ENCODE data around the gene SEC14L1.

SEC14L1 gene

DNA sequence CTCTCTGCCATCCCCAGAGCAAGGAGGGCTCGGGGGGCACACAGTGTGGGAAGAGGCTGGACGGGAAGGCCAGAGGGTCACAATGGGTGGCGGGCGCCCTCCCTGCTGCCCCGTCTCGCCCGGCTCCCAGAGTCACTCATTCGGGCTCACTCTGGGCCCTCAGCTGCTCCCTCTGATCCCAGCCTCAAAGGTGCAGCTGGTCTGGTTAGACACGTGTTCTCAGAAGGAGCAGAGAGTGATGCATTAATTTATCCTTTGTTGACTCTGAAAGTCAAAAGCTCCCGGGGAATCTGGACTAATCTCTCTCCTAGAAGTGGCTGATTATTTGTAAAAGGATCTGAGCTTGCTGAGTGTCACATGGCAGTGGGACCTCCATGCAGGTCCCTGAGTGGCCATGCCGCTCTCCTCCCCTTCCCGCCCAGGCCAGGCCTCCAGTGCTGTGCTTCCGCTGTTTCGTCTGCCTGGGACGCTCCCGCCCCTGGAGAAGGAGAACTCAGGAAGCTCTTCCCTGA, 87.5 kb downstream of the SEC14L1 start:
- Histone ChIP-seq H3K27ac (ENCODE audit: low read length) (no peak overlapping the region), H3K4me3 (ENCODE audit: low read length in 2 of 2) (no peak overlapping the region), H3K9ac (ENCODE audit: low read length in 2 of 2) (no peak overlapping the region), H3K9me3 (ENCODE audit: control insufficient read depth in 2 of 2, low read length in 2 of 2) (no peaks in the 10 kb centered on the region), H3K36me3 (ENCODE audit: control insufficient read depth in 2 of 2, insufficient read depth in 2 of 2, low read length in 2 of 2) (no peaks in the 10 kb centered on the region), H3K4me1 (ENCODE audit: control insufficient read depth, insufficient read depth, low read length) (no peaks in the 10 kb centered on the region), H3K27me3 (ENCODE audit: control insufficient read depth in 1 of 2, insufficient read depth in 2 of 2, low read length in 2 of 2) (no peaks in the 10 kb centered on the region)

DNA sequence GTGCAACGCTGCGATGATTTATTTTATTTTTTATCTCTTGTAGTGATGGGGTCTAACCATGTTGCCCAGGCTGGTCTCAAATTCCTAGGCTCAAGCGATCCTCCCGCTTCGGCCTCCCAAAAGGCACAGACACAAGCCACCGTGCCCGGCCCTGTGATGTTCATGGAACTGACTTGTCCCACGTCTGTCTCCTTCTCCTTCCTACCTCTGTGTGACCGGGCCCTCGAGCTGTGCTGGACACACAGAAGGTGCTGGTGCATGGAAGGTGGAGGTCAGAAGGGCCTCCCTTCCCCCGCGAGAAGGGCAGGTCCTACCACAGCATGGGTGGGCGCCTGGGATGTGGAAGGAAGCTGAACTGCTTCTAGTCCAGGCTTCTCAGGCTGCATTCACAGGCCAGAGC, 88.0 kb downstream of the SEC14L1 start:
- Histone ChIP-seq H3K9ac (ENCODE audit: low read length in 2 of 2) (no peak overlapping the region), H3K9me3 (ENCODE audit: control insufficient read depth in 2 of 2, low read length in 2 of 2) (no peaks in the 10 kb centered on the region), H3K27me3 (ENCODE audit: control insufficient read depth in 1 of 2, insufficient read depth in 2 of 2, low read length in 2 of 2) (no peaks in the 10 kb centered on the region), H3K27ac (ENCODE audit: low read length) (no peak overlapping the region), H3K4me3 (ENCODE audit: low read length in 2 of 2) (no peak overlapping the region), H3K4me1 (ENCODE audit: control insufficient read depth, insufficient read depth, low read length) (no peaks in the 10 kb centered on the region), H3K36me3 (ENCODE audit: control insufficient read depth in 2 of 2, insufficient read depth in 2 of 2, low read length in 2 of 2) (no peaks in the 10 kb centered on the region)

- H3K4me3 ChIP-seq (ENCODE audit: low read length in 2 of 2) = no peak overlapping the region
- H3K27me3 ChIP-seq (ENCODE audit: control insufficient read depth in 1 of 2, insufficient read depth in 2 of 2, low read length in 2 of 2) = no peaks in the 10 kb centered on the region
- H3K36me3 ChIP-seq (ENCODE audit: control insufficient read depth in 2 of 2, insufficient read depth in 2 of 2, low read length in 2 of 2) = no peaks in the 10 kb centered on the region
- H3K9ac ChIP-seq (ENCODE audit: low read length in 2 of 2) = no peak overlapping the region
- no peaks in the 10 kb centered on the region for H3K4me1 ChIP-seq (ENCODE audit: control insufficient read depth, insufficient read depth, low read length)
- no peak overlapping the region for H3K27ac ChIP-seq (ENCODE audit: low read length)
- no peaks in the 10 kb centered on the region for H3K9me3 ChIP-seq (ENCODE audit: control insufficient read depth in 2 of 2, low read length in 2 of 2)
These were observed 89.1 kb downstream of the SEC14L1 start for GRCh38 chr17:77229786-77230435.

DNA sequence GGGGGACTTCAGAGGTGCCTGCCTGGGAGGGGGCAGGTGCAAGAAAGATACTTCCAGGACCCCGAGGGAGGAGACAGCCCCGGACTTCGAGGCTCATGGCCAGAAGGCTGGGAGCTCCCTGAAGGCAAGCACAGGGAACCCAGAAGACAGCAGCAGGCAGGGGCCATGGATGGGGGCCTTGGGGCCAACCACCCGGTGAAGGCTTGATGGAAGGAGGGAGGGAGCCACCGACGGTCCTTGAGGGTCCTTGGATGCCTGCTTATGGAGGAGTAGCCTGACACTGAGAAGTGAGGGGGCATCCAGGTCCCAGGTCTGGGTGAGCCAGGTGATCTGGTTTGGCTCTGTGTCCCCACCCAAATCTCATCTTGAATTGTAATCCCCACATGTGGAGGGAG, 89.7 kb downstream of the SEC14L1 start:
- Histone ChIP-seq H3K4me1 (ENCODE audit: control insufficient read depth, insufficient read depth, low read length) (no peaks in the 10 kb centered on the region), H3K27ac (ENCODE audit: low read length) (no peak overlapping the region), H3K4me3 (ENCODE audit: low read length in 2 of 2) (no peak overlapping the region), H3K9ac (ENCODE audit: low read length in 2 of 2) (no peak overlapping the region), H3K27me3 (ENCODE audit: control insufficient read depth in 1 of 2, insufficient read depth in 2 of 2, low read length in 2 of 2) (no peaks in the 10 kb centered on the region), H3K36me3 (ENCODE audit: control insufficient read depth in 2 of 2, insufficient read depth in 2 of 2, low read length in 2 of 2) (no peaks in the 10 kb centered on the region), H3K9me3 (ENCODE audit: control insufficient read depth in 2 of 2, low read length in 2 of 2) (no peaks in the 10 kb centered on the region)

GRCh38 chr17:77231076-77231871, 90.5 kb downstream of the SEC14L1 start:
- Histone ChIP-seq H3K9me3 (ENCODE audit: control insufficient read depth in 2 of 2, low read length in 2 of 2) (no peaks in the 10 kb centered on the region), H3K27me3 (ENCODE audit: control insufficient read depth in 1 of 2, insufficient read depth in 2 of 2, low read length in 2 of 2) (no peaks in the 10 kb centered on the region), H3K4me3 (ENCODE audit: low read length in 2 of 2) (no peak overlapping the region), H3K9ac (ENCODE audit: low read length in 2 of 2) (no peak overlapping the region), H3K36me3 (ENCODE audit: control insufficient read depth in 2 of 2, insufficient read depth in 2 of 2, low read length in 2 of 2) (no peaks in the 10 kb centered on the region), H3K4me1 (ENCODE audit: control insufficient read depth, insufficient read depth, low read length) (peaks cover 4% of the 10 kb centered on the region), H3K27ac (ENCODE audit: low read length) (no peak overlapping the region)

GRCh38 chr17:77233127-77233526, 92.4 kb downstream of the SEC14L1 start:
- peaks cover 4% of the 10 kb centered on the region for H3K4me1 ChIP-seq (ENCODE audit: control insufficient read depth, insufficient read depth, low read length)
- H3K27ac ChIP-seq (ENCODE audit: low read length) = no peak overlapping the region
- H3K9me3 ChIP-seq (ENCODE audit: control insufficient read depth in 2 of 2, low read length in 2 of 2) = no peaks in the 10 kb centered on the region
- no peaks in the 10 kb centered on the region for H3K36me3 ChIP-seq (ENCODE audit: control insufficient read depth in 2 of 2, insufficient read depth in 2 of 2, low read length in 2 of 2)
- H3K4me3 ChIP-seq (ENCODE audit: low read length in 2 of 2) = no peak overlapping the region
- H3K27me3 ChIP-seq (ENCODE audit: control insufficient read depth in 1 of 2, insufficient read depth in 2 of 2, low read length in 2 of 2) = no peaks in the 10 kb centered on the region
- no peak overlapping the region for H3K9ac ChIP-seq (ENCODE audit: low read length in 2 of 2)

DNA sequence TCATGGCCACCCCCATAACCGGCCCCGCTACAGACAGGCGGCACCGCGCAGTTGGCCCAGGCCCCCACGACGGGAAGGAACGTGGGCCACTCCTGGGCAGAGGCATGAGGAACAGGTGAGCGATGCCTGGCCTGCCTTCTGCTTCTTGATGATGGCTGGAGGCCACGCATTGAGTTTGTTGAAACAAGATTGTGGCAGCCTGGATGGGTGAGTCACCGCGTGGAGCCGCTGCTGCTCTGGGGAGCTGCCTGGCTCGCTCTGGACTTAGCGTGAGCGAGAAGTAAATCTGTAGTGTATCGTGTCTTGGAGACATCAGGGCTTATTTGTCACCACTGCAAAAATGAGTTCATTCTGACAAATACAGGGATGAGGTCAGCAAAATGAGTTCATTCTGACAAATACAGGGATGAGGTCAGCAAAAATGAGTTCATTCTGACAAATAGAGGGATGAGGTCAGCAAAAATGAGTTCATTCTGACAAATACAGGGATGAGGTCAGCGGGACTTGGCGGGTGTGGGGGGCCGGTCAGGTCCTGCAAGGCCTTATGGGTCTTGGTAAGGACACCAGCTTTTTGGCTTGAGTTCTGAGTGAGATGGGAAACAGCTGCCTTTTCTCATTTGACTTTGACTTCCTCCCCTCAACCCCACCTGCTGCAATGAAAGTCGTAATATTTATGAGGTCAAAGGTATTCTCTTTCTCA, 93.0 kb downstream of the SEC14L1 start:
- H3K36me3 ChIP-seq (ENCODE audit: control insufficient read depth in 2 of 2, insufficient read depth in 2 of 2, low read length in 2 of 2) = no peaks in the 10 kb centered on the region
- no peaks in the 10 kb centered on the region for H3K27me3 ChIP-seq (ENCODE audit: control insufficient read depth in 1 of 2, insufficient read depth in 2 of 2, low read length in 2 of 2)
- H3K9ac ChIP-seq (ENCODE audit: low read length in 2 of 2) = no peak overlapping the region
- H3K9me3 ChIP-seq (ENCODE audit: control insufficient read depth in 2 of 2, low read length in 2 of 2) = no peaks in the 10 kb centered on the region
- H3K4me3 ChIP-seq (ENCODE audit: low read length in 2 of 2) = no peak overlapping the region
- no peak overlapping the region for H3K27ac ChIP-seq (ENCODE audit: low read length)
- H3K4me1 ChIP-seq (ENCODE audit: control insufficient read depth, insufficient read depth, low read length) = peaks cover 4% of the 10 kb centered on the region

DNA sequence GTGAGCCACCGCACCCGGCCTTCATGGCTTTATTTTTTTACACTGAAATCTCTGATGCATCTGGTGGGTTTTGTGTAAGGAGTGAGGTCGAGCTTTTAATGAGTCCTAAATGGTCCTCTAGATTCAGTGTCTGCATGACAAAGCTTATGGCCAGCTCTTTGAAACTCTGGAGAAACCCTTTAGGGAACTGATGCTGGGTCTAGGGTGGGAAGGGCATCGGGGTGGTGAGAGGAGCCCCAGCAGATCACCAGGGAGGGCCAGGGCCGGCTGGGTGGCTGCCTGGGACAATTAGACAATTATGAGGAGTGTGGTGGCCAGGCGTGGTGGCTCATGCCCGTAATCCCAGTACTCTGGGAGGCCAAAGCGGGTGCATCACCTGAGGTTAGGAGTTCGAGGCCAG, 93.9 kb downstream of the SEC14L1 start:
- Histone ChIP-seq H3K27me3 (ENCODE audit: control insufficient read depth in 1 of 2, insufficient read depth in 2 of 2, low read length in 2 of 2) (no peaks in the 10 kb centered on the region), H3K4me3 (ENCODE audit: low read length in 2 of 2) (peak overlapping the region; percentile 32 to 71), H3K9ac (ENCODE audit: low read length in 2 of 2) (peak overlapping the region in 1 of 2 donors; percentile 15), H3K36me3 (ENCODE audit: control insufficient read depth in 2 of 2, insufficient read depth in 2 of 2, low read length in 2 of 2) (no peaks in the 10 kb centered on the region), H3K9me3 (ENCODE audit: control insufficient read depth in 2 of 2, low read length in 2 of 2) (no peaks in the 10 kb centered on the region), H3K27ac (ENCODE audit: low read length) (peak overlapping the region; percentile 31), H3K4me1 (ENCODE audit: control insufficient read depth, insufficient read depth, low read length) (peaks cover 4% of the 10 kb centered on the region)

- no peaks in the 10 kb centered on the region for H3K9me3 ChIP-seq (ENCODE audit: control insufficient read depth in 2 of 2, low read length in 2 of 2)
- peaks cover 4% of the 10 kb centered on the region for H3K4me1 ChIP-seq (ENCODE audit: control insufficient read depth, insufficient read depth, low read length)
- no peaks in the 10 kb centered on the region for H3K36me3 ChIP-seq (ENCODE audit: control insufficient read depth in 2 of 2, insufficient read depth in 2 of 2, low read length in 2 of 2)
- peak overlapping the region; percentile 32 to 71 for H3K4me3 ChIP-seq (ENCODE audit: low read length in 2 of 2)
- peak overlapping the region; percentile 31 for H3K27ac ChIP-seq (ENCODE audit: low read length)
- H3K27me3 ChIP-seq (ENCODE audit: control insufficient read depth in 1 of 2, insufficient read depth in 2 of 2, low read length in 2 of 2) = no peaks in the 10 kb centered on the region
- peak overlapping the region; percentile 17 to 47 for H3K9ac ChIP-seq (ENCODE audit: low read length in 2 of 2)
These were observed 94.7 kb downstream of the SEC14L1 start for GRCh38 chr17:77235370-77235941.

GRCh38 chr17:77237232-77238008, 96.7 kb downstream of the SEC14L1 start:
- no peak overlapping the region for H3K27ac ChIP-seq (ENCODE audit: low read length)

More at GRCh38 chr17:77237232-77238008, 96.7 kb downstream of the SEC14L1 start:
- no peaks in the 10 kb centered on the region for H3K9me3 ChIP-seq (ENCODE audit: control insufficient read depth in 2 of 2, low read length in 2 of 2)
- peaks cover 7% of the 10 kb centered on the region for H3K4me1 ChIP-seq (ENCODE audit: control insufficient read depth, insufficient read depth, low read length)
- H3K4me3 ChIP-seq (ENCODE audit: low read length in 2 of 2) = no peak overlapping the region
- no peak overlapping the region for H3K9ac ChIP-seq (ENCODE audit: low read length in 2 of 2)
- no peaks in the 10 kb centered on the region for H3K36me3 ChIP-seq (ENCODE audit: control insufficient read depth in 2 of 2, insufficient read depth in 2 of 2, low read length in 2 of 2)
- no peaks in the 10 kb centered on the region for H3K27me3 ChIP-seq (ENCODE audit: control insufficient read depth in 1 of 2, insufficient read depth in 2 of 2, low read length in 2 of 2)

Data from stomach smooth muscle (tissue), 2 donors.